ENCODE measurements around the gene CD79A.

Gene CD79A

GRCh38 chr19:41920882-41921576 is 44.0 kb downstream of the CD79A start:
- DNase-seq = no peak

DNA sequence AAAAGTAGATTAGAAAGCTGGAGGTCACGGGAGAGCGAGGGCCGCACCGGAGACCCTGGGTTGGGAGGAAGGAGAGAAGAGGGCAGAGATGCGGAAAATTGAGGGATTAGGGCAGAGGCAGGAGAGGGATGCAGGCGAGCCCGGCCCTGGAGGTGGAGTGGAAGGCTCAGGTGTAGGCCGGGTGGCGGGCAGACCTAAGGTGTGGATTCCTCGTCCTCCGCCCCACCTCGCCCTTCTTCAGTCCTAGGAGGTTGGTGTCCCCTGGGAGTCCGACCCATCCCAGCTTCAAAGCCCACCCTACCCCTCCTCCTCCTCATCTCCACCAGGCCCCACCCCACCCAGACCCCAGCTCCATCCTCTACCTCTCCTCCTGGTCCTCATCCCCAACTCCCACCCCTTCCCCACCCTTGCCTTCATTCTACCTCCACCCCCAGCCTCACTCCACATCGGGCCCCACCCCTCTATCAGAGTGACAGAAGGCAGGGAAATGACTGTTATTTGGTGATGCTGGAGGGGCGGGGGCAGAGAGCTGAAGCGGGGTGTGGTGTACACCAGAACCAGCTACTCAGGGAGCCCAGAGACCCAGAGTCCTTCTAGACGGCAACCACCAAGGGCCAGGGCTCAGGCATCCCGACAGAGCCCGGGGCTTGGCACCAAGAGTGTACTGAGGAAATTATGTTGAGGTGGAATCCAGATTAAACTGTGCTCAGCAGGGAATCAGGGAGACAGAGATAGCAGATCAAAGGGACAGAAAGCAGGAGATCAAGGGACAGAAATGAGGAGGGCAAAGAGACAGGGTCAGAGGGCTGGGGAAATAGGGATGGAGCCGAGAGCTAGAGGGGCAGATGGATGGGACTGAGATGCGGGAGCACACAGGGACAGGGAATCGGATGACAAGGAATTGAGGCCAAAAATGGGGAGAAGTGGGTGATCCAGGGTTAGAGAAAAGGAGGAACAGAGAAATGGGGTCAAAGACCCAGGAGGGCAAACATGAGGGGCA is 44.8 kb downstream of the CD79A start:
- no peak for DNase-seq

GRCh38 chr19:41922585-41922984 is 45.5 kb downstream of the CD79A start:
- no peak for DNase-seq

DNA sequence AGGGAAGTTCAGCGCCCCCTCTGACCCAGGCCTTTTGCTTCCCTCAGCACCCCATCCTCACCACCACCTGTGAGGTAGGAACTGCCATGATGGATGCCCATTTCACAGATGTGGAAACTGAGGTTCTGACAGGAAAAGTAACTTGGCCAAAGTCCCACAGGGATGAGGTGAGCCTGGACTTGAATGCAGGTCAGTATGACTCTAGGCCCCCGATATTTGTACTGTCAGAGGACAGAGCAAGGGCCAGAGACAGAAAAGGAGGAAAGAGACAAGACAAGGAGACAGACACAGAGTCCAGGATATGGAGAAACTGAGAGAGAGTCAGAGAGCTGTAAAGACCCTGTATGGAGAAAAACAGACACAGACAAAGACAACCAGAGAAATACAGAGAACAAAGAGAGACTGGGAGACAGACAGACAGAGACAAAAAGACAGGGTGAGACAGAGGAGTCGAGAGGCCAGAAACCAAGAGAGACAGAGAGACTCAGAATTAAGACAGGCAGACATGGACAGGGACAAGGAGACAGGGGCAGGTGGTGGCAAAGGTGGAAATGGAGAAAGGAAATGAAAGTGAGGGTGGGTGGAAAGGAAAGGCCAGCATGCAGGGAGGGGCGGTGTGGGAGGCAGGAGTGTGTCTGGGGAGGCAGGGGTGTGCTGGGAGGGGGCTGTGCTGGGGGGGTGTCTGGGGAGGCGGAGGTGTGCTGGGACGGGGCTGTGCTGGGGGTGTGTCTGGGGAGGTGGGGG is 46.1 kb downstream of the CD79A start:
- no peak for DNase-seq

DNA sequence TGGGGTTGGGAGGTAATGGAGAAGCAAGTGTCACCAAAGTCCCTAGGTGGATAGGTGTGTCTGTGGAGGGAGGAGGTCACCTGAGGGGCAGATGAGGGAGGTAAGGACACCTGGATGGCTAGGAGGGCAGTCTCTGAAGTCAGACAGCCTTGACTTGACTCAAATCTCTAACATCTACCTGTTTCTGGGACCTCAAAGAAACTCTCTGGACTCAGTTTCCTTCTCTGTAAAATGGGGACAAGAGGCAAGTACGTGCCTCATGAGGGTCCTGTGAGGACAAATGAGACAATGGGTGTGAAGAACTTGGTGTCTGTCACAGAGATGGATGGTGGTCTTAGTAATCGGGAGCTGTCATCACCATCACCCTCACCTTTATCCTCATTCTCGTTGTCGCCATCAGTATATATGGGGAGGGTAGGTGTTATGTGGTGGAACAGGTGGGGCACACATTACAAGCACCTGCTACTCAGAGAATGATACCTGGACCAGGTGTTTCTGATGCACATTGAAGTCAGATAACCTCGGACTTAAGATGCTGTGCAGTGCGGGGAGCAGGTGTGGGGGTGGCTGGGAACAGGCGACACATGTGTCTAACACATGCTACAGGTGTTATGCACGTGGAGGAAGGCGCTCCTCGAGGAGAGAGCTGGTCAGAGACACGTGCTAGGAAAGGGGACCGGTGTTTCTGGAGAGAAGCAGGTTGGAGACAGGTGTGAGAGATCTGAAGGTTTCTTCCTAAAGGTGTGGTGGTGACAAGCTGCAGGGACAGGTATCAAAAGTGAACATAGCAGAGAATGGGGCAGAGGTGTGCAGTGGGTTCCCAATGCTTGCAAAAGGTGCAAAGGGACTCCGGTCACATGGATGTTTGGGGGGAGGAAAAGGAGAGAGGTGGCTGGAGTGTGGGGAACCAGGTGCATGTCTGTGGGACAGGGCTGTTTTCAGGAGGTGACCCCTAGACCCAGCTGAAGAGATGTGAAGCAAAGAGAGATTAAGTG is 47.4 kb downstream of the CD79A start:
- no peak for DNase-seq

DNA sequence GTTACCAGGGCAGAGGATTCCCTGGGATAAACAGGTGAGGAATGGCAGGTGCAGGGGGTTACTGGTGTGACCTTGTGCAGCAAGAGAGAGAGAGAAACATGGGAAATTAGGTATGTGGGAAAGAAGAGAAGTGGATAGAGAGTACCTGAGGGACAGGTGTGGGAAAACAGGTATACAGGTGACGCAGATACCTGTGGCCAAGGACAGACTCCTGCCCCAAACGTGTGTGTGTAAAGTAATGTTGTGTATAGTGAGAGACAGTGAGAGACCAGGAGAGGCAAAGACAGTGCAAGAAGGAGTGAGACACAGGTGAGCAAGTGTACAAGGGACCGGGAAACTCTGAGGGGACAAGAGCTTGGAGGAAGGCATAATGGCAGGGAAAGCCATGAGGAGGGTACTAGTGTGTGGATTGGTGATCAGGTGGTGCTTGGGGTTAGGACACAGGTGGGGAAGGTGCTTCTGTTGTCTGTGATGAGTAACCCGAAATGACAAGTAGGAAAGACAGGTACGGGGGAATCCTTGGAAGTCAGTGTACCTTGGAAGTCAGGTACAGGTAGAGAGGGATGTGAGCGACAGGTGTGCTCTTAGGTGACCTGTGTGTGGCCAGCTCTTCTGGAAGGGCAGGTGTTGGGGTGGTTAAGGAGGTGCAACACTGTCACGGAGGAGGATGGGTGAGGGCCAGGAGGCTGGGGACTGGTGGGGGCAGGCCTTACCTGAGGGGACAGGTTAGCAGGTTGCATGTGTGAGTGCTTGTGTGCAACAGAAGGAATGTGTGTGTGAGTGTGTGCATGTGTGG is 48.3 kb downstream of the CD79A start:
- DNase-seq = no peak

- no peak for DNase-seq
Measured at GRCh38 chr19:41926028-41926762, 49.1 kb downstream of the CD79A start.

GRCh38 chr19:41926763-41927496 is 49.9 kb downstream of the CD79A start:
- no peak for DNase-seq

- no peak for DNase-seq
Measured at GRCh38 chr19:41927497-41928192, 50.6 kb downstream of the CD79A start.

- DNase-seq = peak; percentile 25
Measured at GRCh38 chr19:41928221-41928683, 51.2 kb downstream of the CD79A start, which contains the start of gene ERFL. Gene ERFL (minus strand): TSS chr19:41928449. CDS start chr19:41912919, 15,530 bp downstream.

DNA sequence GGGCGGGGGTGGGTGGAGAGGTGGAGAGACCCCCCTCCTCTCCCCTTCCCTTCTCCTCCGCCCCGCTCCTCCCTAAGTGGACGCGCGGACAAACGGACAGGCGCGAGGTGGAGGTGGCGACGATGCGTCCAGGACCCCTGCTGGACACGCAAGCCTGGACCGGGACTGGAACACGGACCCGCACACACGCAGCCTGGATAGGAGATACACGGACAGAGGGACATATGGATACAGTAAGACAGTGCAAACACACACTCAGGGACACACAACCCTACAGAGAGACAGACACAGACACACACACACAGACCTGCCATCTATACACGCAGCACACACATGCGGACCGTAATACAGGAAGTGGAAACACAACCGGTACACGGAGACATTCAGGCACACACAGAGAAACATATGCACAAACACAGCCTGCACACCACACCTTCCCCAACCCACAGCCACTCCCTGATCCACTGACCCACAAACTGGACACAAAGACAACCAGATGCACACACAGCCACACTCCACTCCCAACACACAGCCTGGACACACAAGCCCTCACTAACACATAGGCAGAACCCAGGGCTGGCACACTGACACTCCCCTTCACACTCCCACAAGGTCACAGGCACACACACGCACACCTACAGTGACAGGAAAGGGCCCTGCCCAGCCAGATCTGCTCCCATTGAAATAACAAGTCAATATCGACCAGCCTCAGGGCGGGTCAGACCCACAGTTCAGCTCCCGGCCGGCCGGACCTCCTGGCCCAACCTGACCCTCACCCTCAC is 51.9 kb downstream of the CD79A start:
- no peak for DNase-seq

DNA sequence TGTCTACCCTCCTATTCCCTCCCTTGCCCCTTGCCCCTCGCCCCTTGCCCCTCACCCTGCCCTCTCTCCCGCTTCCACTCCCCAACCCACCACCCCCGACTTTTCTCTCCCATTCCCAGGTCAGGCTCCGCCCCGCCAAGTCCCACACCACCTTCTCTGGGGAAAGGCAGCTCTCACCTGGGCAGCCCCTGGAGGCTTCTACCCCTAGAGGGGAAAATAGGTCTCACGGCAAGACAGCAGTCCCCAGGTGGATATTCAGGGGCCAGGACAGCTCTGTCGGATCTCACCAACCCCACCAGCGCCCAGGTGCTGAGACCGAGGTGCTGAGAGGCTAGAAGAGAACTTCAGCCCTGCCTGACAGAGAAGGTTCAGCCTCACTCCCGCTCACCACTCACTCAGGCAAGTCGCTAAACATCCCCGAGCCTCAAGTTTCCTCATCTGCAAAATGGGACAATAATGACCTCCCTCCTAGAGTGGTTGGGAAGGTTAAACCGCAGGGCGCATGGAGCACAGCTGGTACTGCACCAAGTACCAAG is 52.5 kb downstream of the CD79A start:
- DNase-seq = no peak

DNA sequence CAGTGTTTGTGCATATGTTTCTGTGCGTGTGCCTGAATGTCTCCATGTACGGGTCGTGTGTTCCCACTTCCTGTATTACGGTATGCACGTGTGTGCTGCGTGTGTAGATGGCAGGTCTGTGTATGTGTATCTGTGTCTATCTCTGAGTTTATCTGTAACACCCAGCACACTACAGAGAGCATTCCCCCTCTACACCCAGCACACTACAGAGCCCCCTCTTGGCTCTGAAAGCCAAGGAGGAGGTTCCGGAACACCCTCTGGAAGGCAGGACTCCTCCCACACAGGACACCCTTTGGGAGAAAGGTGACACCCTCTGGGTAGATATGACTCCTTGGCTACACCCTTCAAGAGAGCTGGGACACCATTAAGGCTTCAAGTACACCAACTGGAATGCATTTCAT is 53.2 kb downstream of the CD79A start:
- no peak for DNase-seq

All from activated CD4-positive, alpha-beta T cell treated with anti-CD3 and anti-CD28 coated beads, Interleukin-2, amount 50 U/mL, for 16 hours (primary cell).